H7 (cell line): ENCODE data around the gene BEND5. TPM values are rescaled to one million over a fixed set of nuclear protein-coding genes. Genes with fewer than 3 reads are reported as not detected.

Experiments used
- DNase-seq: peaks from one replicate; pipeline ENCODE4 v3.0.0; 2012
- H3K27me3 ChIP-seq: 2 replicates; pipeline ENCODE4 v1.6.0; 2011; ENCODE audit warnings: mild to moderate bottlenecking, low read length; ENCODE audit not compliant: control insufficient read depth, insufficient read depth
- H3K36me3 ChIP-seq: replicated peaks from 2 replicates; pipeline ENCODE4 v1.5.1; 2011; ENCODE audit warnings: low read length; ENCODE audit not compliant: control insufficient read depth, insufficient read depth
- H3K4me3 ChIP-seq: 2 replicates; pipeline ENCODE4 v1.5.1; 2011; ENCODE audit warnings: low read depth, mild to moderate bottlenecking, control low read depth, low read length, moderate library complexity; ENCODE audit not compliant: insufficient read depth
- total RNA-seq: library from RNA; depleted of rRNA; stranded (reverse); fragments of >200 nt; shearing (Covaris generic); gene quantifications from 2 replicates; pipeline ENCODE4 v1.2.3, GENCODE V29; 2014

Gene BEND5
- total RNA-seq, 1 experiment from 2014 or later, result 13.1 TPM

DNA sequence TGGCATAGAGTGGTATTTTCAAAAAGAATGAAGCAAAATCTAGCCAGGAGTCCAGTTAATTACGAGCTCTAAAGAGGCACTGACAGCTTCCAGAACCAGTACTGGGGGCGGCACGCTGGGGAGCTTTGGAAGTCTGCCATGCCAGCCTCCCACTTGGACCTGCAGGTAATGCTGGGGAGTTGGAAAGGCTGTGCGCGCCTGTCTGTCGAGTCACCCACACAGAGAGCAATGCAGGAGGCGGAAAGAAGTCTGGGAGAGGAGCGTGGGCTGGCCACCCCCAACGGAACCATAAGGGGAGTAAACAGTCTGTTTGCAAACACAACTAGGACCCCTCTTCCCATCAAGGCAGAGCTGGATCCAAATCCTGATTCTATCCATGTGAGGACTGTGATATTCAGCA lies 84.5 kb downstream of the BEND5 start:
- Histone ChIP-seq H3K4me3 (no peak overlapping the region), H3K36me3 (no peaks in the 10 kb centered on the region), H3K27me3 (no peaks in the 10 kb centered on the region; the same call in 1 of the 2 replicates)
- no peak for DNase-seq

DNA sequence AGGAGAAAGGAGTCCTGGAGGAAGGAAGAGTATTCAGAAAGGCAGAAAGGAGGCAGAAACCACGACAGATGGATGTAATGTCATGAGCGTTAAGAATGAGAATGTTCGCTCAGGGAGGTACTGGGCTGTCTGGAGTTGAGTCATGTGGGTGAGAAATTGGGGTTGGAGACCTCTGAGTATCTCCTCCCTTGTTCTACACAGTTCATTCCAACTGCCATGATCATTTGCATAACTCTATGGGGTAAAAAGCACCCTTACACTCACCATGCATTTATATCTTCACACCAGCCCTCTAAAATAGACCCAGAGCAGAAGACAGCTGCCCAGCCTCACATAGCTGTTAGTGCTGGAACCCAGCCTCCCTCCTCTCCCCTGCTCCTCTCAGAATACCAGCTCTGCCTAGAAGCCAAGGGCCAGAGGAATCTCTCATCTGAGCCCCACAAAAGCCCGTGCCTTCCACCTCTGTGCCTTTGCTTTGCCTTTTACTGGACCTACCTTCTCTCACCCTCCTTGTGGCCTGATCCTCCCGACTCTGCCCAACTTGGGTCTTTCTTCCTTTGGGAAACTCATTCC lies 85.2 kb downstream of the BEND5 start:
- Histone ChIP-seq H3K27me3 (no peaks in the 10 kb centered on the region; the same call in 1 of the 2 replicates), H3K36me3 (no peaks in the 10 kb centered on the region), H3K4me3 (no peak overlapping the region)
- DNase-seq, result no peak

DNA sequence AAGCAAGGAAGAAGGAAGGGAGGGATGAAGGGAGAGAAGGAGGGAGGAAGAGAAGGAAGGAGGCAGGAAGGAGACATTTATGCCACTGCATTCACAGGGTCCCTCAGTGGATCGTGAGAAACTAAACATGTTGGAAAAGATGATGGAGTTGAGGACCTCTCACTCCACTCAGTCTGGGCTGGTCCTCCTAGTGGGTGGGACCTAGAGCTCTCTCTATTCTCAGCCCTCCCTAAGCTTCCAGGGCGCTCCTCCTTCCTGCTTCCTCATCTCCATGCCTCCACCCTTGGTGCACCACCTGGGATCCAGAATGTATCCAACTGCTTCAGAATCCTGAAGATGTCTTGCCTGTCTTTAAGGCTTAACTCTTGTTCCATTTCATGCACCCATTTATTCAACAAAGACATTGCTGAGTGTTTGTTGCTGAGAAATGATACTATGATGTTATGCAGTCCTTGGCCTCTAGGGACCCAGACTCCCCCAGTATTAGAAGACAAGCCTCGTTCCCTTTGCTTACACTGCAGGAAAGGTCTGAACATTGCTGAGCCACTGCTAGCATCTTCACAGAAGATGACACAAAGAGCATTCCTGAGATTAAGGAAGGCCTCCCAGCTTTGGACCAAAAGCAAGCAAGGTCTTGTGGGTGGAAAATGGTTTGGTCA lies 88.5 kb downstream of the BEND5 start:
- Histone ChIP-seq H3K36me3 (no peaks in the 10 kb centered on the region), H3K27me3 (no peaks in the 10 kb centered on the region; the same call in 1 of the 2 replicates)
- peak; percentile 69 for DNase-seq

DNA sequence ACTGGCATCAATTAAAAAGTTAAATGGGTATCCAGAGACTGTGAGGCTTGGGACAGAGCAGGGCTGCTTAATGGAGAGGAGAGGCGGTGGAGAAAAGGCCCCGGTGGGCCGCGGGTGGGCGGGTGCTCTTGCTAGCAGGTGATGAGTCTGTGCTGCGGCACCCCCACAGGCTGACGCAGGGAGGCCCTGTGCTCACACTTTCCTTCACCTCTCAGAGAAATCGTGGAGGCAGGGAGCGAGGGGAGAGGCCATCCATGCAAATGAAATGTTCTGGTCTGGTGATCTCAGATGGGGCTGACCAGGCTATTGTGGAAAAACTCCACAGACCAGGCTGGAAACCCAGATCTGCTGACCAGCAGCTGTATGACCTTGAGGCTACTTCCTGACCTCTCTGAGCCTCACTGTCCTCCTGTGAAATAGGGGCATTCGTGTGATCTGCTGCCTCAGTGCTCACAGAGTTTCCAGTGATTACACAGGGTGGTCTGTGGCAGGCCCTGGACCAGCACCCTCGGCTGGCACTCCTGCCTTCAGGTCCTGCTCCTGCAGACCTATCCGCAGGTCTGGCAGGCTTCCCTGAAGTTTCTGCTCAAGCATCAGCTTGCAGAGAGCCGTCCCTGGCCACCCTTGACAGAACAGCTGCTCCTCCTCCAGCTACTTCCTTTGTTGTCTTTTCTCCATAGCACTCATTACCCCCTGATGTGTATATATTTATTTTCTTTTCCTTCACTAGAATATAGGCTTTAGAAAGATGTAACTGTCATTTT lies 89.2 kb downstream of the BEND5 start:
- Histone ChIP-seq H3K36me3 (no peaks in the 10 kb centered on the region), H3K27me3 (no peaks in the 10 kb centered on the region; the same call in 1 of the 2 replicates), H3K4me3 (no peak overlapping the region)
- no peak for DNase-seq

More for the DNA sequence above, 88.5 kb downstream of the BEND5 start:
- H3K4me3 ChIP-seq, result no peak overlapping the region

DNA sequence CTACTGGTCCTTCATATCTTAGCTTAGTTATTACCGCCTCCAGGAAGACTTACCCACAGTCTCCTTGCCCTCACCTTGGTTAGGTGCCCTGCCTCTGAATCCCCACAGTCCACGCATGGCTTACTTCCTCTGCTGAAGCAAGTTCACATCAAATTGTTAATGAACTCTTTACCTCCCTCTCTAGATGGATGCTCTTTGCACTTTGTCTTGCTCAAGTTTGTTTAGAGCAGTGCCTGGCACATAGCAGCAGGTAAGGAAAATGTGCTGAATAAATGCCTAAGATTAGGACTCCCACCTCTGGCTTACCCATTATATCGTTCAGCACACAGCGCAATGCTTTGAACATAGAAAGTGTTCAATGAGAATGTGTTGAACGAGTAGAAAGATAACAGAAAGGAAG lies 90.5 kb downstream of the BEND5 start:
- Histone ChIP-seq H3K4me3 (no peak overlapping the region), H3K36me3 (no peaks in the 10 kb centered on the region), H3K27me3 (no peaks in the 10 kb centered on the region; the same call in 1 of the 2 replicates)
- no peak for DNase-seq

DNA sequence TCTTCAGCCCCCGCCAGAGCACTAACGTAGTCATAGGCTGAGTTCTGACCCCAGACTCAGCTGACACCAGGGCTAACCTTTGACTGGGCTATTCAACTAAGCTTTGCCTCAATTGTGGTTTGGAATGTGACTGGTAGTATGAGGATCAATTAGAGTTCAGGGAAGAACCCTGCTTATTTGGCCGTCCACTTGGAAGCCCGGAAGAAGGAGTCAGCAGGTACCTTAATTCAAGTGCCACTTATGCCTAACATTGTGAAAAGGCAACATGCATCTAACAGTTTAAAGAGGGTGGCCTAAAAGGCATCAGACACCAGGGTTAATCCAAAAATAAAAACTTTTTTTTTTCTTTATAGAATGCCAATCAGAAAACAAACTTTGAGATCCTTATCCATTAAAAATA lies 92.3 kb downstream of the BEND5 start:
- Histone ChIP-seq H3K27me3 (no peaks in the 10 kb centered on the region; the same call in 1 of the 2 replicates), H3K36me3 (no peaks in the 10 kb centered on the region), H3K4me3 (no peak overlapping the region)
- DNase-seq, result no peak

DNA sequence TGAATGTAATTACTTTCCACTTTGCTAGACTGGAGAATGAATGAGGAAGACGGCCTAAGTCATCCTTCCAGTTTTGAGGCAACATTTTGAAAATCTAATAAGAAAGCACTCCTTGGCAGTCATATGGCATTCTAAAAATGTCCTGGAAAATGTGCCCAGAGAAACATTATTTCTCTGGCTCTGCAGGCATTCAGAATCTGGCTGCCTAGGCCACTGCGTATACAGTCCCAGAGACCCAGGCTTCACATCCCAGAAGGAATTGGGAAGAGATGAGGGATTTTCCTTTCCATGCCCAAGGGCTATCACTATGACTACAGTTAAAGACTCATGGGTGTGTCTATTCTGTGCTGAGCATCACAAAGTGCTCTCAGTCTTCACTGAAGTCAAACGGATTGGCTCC lies 92.9 kb downstream of the BEND5 start:
- H3K27me3 ChIP-seq, result no peaks in the 10 kb centered on the region; the same call in 1 of the 2 replicates
- H3K36me3 ChIP-seq, result no peaks in the 10 kb centered on the region
- no peak for DNase-seq
- H3K4me3 ChIP-seq, result no peak overlapping the region

DNA sequence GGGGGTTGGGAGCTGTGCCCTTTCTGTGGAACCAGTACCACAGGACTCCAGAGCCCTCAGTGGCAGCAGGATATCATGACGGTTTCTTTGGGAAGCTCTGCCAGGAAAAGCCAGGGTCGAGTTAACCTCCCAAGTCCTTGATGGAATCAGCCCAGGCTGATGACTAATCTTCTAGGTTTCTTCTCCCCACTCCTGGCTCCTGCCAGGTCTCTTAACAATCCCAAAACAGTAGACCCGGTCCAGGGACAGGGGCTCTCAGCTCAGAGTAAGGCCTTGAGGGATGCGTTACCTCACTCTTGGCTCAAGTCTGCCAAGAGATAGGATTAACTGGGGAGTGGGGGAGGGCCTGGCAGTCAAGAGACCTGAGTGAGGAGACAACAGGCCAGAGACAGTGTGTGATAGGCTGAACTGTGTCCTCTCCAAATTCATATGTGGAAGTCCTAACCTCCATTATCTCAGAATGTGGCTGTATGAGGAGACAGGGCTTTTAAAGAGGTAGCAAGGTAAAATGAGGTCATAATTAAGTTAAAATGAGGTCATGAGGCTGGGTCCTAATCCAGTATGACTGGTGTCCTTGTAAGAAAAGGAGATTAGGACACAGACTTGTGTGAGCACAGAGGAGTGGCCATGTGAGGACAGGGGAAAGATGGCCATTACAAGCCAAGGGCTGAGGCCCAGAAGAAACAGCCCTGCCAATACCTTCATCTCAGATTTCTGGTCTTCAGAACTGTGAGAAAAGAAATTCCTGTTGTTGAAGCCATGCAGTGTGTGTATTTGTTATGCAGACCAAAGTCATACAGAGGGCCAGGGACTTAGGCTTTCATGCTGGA lies 95.0 kb downstream of the BEND5 start:
- DNase-seq, result no peak
- Histone ChIP-seq H3K4me3 (no peak overlapping the region), H3K36me3 (no peaks in the 10 kb centered on the region), H3K27me3 (no peaks in the 10 kb centered on the region; the same call in 1 of the 2 replicates)

DNA sequence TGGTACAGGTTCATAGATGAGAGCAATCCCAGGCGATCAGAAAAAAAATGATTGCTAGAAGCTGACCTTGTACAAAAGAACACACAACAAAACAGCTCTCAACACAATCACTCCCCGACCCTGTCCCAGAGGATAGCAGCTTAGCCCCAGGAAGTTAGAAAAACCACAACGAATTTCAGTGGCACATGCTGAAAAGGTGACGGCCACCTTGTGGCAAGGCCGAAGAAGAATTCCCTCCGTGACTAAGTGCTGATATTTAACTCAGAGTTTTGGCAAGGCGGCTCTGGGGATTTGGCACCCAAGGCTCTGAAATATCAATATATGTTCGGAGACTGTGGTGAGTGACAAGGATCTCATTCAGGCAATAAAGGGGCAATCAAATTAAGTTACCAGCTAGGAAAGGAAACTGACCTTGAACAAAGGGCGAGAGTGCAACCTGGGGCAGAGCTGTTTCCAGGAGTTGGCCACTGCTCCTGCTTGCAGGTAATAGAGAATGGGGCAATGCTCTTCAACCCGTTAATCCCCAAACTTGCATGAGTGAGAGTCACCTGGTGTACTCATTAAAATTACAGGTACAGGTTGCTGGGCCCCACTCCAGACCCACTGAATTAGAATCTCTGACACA lies 96.2 kb downstream of the BEND5 start:
- DNase-seq, result peak; percentile 54
- Histone ChIP-seq H3K36me3 (no peaks in the 10 kb centered on the region), H3K4me3 (no peak overlapping the region), H3K27me3 (no peaks in the 10 kb centered on the region; the same call in 1 of the 2 replicates)

DNA sequence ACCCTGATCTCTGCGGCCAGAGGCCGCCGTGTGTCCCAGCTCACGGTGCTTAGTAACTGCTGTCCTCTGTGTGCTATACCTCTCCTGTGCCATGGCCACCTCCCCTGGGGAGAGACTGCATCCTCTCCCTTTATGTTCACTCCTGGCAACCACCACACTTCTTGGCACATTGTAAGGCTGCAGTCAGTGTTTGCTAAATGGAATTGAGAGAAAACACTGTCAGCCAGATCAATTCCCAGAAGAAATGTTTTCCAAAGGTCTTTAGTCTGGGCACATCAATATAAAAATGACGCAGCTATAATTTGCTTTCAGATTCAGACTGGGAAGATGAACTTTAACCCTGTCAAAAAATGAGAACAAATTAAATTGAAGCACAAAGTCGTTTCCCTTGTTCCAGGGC lies 96.8 kb downstream of the BEND5 start:
- H3K36me3 ChIP-seq, result no peaks in the 10 kb centered on the region
- no peak for DNase-seq
- no peaks in the 10 kb centered on the region; the same call in 1 of the 2 replicates for H3K27me3 ChIP-seq
- H3K4me3 ChIP-seq, result no peak overlapping the region

DNA sequence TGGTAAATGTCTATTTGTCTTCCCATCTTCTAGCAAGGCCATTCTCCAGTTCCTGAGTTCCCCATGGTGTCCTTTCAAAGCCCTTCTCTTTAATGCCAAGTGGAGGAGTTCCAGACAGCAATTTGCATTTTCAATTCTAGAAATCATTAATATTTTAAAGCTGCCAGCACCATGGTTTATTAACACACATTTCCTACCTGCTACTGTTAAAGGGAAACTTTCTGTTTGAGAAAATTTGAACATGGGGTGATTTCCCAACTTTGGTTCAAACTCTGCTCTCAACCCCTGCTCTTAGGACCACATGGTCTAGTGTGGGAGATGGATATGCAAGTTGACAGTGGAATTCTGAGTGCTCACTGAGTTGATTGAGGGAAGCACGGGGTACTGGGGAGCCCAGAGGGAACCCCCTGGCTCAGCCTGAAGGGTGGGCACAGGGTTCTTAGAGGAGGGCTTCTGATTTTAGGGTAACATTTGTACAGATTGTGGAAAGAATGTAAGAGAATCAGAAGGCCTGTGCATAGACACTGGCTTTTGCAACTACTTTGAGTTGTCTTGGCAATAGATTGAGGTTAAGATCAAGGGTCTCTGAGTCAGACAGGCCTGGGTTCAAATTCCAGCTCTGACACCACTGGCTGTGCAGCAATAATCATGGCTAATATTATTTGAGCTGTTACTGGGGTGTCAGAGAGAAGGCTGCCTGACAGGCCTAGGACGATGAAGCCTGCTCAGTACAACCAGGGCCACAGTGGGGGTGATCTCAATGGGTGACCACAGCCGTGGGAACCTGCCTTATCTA lies 97.8 kb downstream of the BEND5 start:
- no peak for DNase-seq
- Histone ChIP-seq H3K36me3 (no peaks in the 10 kb centered on the region), H3K27me3 (no peaks in the 10 kb centered on the region; the same call in 1 of the 2 replicates), H3K4me3 (no peak overlapping the region)
